GM08714 (cell line): Measurements from ENCODE around the gene ATF4.
"Not testable (repeated sequence)": the region's sequence is repeated elsewhere in the genome, so short reads cannot be mapped to it uniquely, and the experiment has no call there.

Experiments
- H3K4me3 ChIP-seq: fragments of 200-500 bp; sonication (Bioruptor generic); 2 replicates; pipeline ENCODE4 v1.5.1; 2014; ENCODE audit warnings: mild to moderate bottlenecking, low read length, inconsistent platforms
- ZNF274 ChIP-seq: IDR thresholded peaks from 2 replicates; pipeline ENCODE4 v1.6.1; 2012; ENCODE audit warnings: mild to moderate bottlenecking, low read depth, low read length

The ATF4 gene

GRCh38 chr22:39497429-39497828 lies 22.9 kb upstream of the ATF4 start:
- H3K4me3 ChIP-seq: no peak overlapping the region
- TF ChIP-seq ZNF274: no peak

- H3K4me3 ChIP-seq: no peak overlapping the region
These were observed 22.0 kb upstream of the ATF4 start for GRCh38 chr22:39498368-39498767.

GRCh38 chr22:39498802-39499201 lies 21.6 kb upstream of the ATF4 start:
- no peak for TF ChIP-seq ZNF274
- no peak overlapping the region for H3K4me3 ChIP-seq

More at GRCh38 chr22:39498368-39498767, 22.0 kb upstream of the ATF4 start:
- no peak for TF ChIP-seq ZNF274

GRCh38 chr22:39500101-39500500 lies 20.3 kb upstream of the ATF4 start:
- H3K4me3 ChIP-seq: no peak overlapping the region
- no peak for TF ChIP-seq ZNF274

GRCh38 chr22:39501644-39502108 lies 18.7 kb upstream of the ATF4 start:
- H3K4me3 ChIP-seq: peak overlapping the region; percentile 42; the same call in 1 of the 2 replicates
- TF ChIP-seq ZNF274: no peak

- no peak for TF ChIP-seq ZNF274
- peak within 1 kb of the TSS; percentile 84 for H3K4me3 ChIP-seq
These were observed 18.1 kb upstream of the ATF4 start, which contains the start of gene MIEF1 for GRCh38 chr22:39502109-39502788. Gene MIEF1, plus strand, starts transcription at chr22:39502290. Its CDS starts 9,005 bp downstream, at chr22:39511295.

GRCh38 chr22:39502789-39503409 lies 17.5 kb upstream of the ATF4 start:
- no peak for TF ChIP-seq ZNF274
- peak overlapping the region; percentile 84 for H3K4me3 ChIP-seq

GRCh38 chr22:39503630-39504029 lies 16.7 kb upstream of the ATF4 start:
- TF ChIP-seq ZNF274: no peak
- H3K4me3 ChIP-seq: peak overlapping the region; percentile 84

- no peak overlapping the region; the same call in 1 of the 2 replicates for H3K4me3 ChIP-seq
These were observed 16.3 kb upstream of the ATF4 start for GRCh38 chr22:39504071-39504470.

GRCh38 chr22:39507021-39507420 lies 13.3 kb upstream of the ATF4 start:
- not testable (repeated sequence) for H3K4me3 ChIP-seq

More at GRCh38 chr22:39504071-39504470, 16.3 kb upstream of the ATF4 start:
- no peak for TF ChIP-seq ZNF274

GRCh38 chr22:39508393-39508792 lies 12.0 kb upstream of the ATF4 start:
- TF ChIP-seq ZNF274: no peak
- no peak overlapping the region for H3K4me3 ChIP-seq

GRCh38 chr22:39510529-39511149 lies 9.7 kb upstream of the ATF4 start:
- no peak for TF ChIP-seq ZNF274
- no peak overlapping the region for H3K4me3 ChIP-seq

- H3K4me3 ChIP-seq: no peak overlapping the region
- TF ChIP-seq ZNF274: no peak
These were observed 9.1 kb upstream of the ATF4 start for GRCh38 chr22:39511226-39511625.

GRCh38 chr22:39512026-39512425 lies 8.3 kb upstream of the ATF4 start:
- H3K4me3 ChIP-seq: no peak overlapping the region
- no peak for TF ChIP-seq ZNF274

GRCh38 chr22:39513791-39514190 lies 6.6 kb upstream of the ATF4 start:
- H3K4me3 ChIP-seq: no peak overlapping the region
- no peak for TF ChIP-seq ZNF274
